Measurements from ENCODE around the gene CRACR2A. TPM values are rescaled to one million over a fixed set of nuclear protein-coding genes. Genes with fewer than 3 reads are reported as not detected.

The CRACR2A gene
- total RNA-seq, 4 donors from 2014 or later, result 34.5 to 165 (median 85.8) TPM

DNA sequence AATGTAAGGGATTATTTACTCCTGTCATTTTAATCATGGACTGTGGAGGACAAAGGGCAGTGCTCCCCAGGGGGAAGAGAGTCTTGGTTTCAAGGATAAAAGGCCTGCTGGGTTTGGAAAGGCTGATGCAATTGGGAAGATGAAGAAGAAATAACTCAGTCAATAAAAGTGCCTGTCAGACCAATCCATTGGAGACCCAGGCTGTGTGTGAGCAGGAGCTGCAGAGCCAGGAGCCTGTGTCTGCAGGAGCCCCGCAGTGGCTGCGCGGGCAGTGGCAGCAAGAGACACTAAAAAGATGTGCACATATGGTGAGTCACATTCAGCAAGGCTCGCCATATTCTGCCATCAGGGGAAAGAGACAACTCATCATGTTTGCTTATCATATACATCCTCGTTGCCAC, 90.4 kb downstream of the CRACR2A start:
- in situ Hi-C loops (cut with MboI; ENCODE audit: low pct_ligation_motif_present in 1 of 4, low pct_unique_long_range_greater_than_20kb in 1 of 4, low sequenced_read_pairs in 3 of 4) (loop anchor here in 1 of 4 donors (10.0 kb wide), 1 partner anchor 112 kb away; no protein-coding TSS in a partner anchor), intact Hi-C loops (cut with DNase I; ENCODE audit: low total_unique reads) (no loop called here)
- Histone ChIP-seq H3K36me3 (peaks cover 0 to 2% (median 0%) of the 10 kb centered on the region in 4 donors), H3K4me1 (no peaks in the 10 kb centered on the region), H3K9me3 (no peaks in the 10 kb centered on the region), H3K27me3 (no peaks in the 10 kb centered on the region), H3K27ac (no peak overlapping the region), H3K4me3 (no peak overlapping the region)
- DNase-seq, result no peak
- WGBS, 2 donors (ENCODE audit: low coverage in 1 of 2), result 90 to 92% methylated on average over 5 of the region's 5 CpGs
- no peak for TF ChIP-seq POLR2AphosphoS5 (IDR thresholded peaks at IDR 0.05)
- no peak for TF ChIP-seq POLR2A (IDR thresholded peaks at IDR 0.05)
- TF ChIP-seq EP300 (IDR thresholded peaks at IDR 0.05; ENCODE audit: low read depth), result no peak
- TF ChIP-seq, protein P1, sequence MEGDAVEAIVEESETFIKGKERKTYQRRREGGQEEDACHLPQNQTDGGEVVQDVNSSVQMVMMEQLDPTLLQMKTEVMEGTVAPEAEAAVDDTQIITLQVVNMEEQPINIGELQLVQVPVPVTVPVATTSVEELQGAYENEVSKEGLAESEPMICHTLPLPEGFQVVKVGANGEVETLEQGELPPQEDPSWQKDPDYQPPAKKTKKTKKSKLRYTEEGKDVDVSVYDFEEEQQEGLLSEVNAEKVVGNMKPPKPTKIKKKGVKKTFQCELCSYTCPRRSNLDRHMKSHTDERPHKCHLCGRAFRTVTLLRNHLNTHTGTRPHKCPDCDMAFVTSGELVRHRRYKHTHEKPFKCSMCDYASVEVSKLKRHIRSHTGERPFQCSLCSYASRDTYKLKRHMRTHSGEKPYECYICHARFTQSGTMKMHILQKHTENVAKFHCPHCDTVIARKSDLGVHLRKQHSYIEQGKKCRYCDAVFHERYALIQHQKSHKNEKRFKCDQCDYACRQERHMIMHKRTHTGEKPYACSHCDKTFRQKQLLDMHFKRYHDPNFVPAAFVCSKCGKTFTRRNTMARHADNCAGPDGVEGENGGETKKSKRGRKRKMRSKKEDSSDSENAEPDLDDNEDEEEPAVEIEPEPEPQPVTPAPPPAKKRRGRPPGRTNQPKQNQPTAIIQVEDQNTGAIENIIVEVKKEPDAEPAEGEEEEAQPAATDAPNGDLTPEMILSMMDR (IDR thresholded peaks at IDR 0.05), result no peak

DNA sequence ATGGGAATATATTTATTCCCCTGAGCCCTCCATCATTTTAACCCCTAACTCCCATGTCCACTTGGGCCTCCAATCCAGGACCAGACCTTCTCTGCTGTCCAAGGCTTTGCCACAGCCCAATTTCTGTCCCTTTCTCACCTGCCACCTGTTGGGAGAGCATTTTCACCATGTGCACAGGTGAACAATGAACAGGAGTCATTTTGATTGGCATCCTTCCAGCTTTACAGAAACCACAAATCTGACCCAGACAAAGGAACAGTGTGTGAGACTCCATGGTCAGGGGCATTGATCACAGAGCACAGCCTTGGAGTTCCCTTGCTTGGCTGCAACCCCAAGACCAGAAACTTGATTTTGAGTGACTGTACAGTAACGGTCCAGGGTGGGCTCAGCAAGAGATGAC, 91.9 kb downstream of the CRACR2A start:
- H3K36me3 ChIP-seq, result no peaks in the 10 kb centered on the region
- no peak overlapping the region for H3K4me3 ChIP-seq
- intact Hi-C loops (cut with DNase I; ENCODE audit: low total_unique reads) (no loop called here), in situ Hi-C loops (cut with MboI; ENCODE audit: low pct_ligation_motif_present in 1 of 4, low pct_unique_long_range_greater_than_20kb in 1 of 4, low sequenced_read_pairs in 3 of 4) (loop anchor here in 1 of 4 donors (10.0 kb wide), 1 partner anchor 114 kb away; no protein-coding TSS in a partner anchor)
- no peak for TF ChIP-seq POLR2A (IDR thresholded peaks at IDR 0.05)
- no peak for TF ChIP-seq EP300 (IDR thresholded peaks at IDR 0.05; ENCODE audit: low read depth)
- TF ChIP-seq POLR2AphosphoS5 (IDR thresholded peaks at IDR 0.05), result no peak
- H3K27ac ChIP-seq, result no peak overlapping the region
- no peaks in the 10 kb centered on the region for H3K4me1 ChIP-seq
- WGBS, 2 donors (ENCODE audit: low coverage in 1 of 2), result 64% methylated on average over 1 of the region's 1 CpG; no CpG with 5 or more reads in 1 of the 2 donors
- no peaks in the 10 kb centered on the region for H3K9me3 ChIP-seq
- DNase-seq, result no peak
- H3K27me3 ChIP-seq, result no peaks in the 10 kb centered on the region

DNA sequence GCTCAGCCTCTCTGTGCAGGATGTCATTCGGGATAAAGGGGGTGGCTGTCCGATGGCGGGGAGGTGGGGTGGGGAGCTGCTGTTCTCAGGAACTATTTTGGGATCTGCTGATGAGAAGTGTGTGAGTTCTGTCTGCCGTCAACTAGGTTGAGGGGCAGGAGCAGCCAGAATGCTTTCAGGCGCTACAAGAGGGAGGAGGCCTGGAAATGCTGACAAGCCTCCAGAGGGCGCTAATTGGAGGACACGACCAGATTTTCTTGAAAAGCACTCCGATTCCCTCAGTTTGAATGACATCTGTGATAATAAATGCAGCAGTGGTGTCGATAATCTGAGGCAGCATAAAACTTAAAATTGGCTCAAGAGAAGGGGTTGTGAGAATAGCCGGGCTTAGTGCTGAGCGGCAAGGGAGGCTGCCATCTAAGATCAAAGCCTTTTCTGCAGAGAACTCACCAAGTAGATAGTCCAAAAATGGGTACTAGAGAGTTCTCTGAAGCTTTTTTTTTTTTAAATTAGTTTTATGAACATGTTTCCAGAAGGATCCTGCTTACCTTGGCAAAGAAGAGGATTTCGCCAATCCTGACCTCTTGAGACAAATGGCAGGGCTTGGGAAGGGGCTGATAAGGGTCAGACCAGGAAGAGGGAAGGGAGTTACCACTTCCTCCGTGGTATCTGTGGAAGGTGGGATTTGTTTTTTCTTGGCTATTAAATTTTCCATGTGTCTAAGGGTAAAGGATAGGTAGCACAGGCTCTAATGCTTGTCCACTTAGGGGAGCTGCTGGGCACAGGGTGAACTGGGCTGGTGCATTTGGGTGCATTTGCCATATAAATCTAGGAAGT, 94.4 kb downstream of the CRACR2A start:
- Histone ChIP-seq H3K4me3 (no peak overlapping the region), H3K27ac (no peak overlapping the region), H3K27me3 (no peaks in the 10 kb centered on the region), H3K4me1 (no peaks in the 10 kb centered on the region), H3K36me3 (no peaks in the 10 kb centered on the region), H3K9me3 (no peaks in the 10 kb centered on the region)
- 68 to 76% methylated on average over 6 to 13 of the region's 13 CpGs for WGBS, 2 donors (ENCODE audit: low coverage in 1 of 2)
- no peak for TF ChIP-seq EP300 (IDR thresholded peaks at IDR 0.05; ENCODE audit: low read depth)
- TF ChIP-seq, protein P1 (IDR thresholded peaks at IDR 0.05), result peak; percentile 25 to 52 (median 42)
- intact Hi-C loops (cut with DNase I; ENCODE audit: low total_unique reads) (no loop called here), in situ Hi-C loops (cut with MboI; ENCODE audit: low pct_ligation_motif_present in 1 of 4, low pct_unique_long_range_greater_than_20kb in 1 of 4, low sequenced_read_pairs in 3 of 4) (loop anchor here in 2 of 4 donors (5.0 to 10.0 kb wide), 2 partner anchors 106 to 119 kb away; no protein-coding TSS in a partner anchor)
- peak; percentile 42 for DNase-seq

DNA sequence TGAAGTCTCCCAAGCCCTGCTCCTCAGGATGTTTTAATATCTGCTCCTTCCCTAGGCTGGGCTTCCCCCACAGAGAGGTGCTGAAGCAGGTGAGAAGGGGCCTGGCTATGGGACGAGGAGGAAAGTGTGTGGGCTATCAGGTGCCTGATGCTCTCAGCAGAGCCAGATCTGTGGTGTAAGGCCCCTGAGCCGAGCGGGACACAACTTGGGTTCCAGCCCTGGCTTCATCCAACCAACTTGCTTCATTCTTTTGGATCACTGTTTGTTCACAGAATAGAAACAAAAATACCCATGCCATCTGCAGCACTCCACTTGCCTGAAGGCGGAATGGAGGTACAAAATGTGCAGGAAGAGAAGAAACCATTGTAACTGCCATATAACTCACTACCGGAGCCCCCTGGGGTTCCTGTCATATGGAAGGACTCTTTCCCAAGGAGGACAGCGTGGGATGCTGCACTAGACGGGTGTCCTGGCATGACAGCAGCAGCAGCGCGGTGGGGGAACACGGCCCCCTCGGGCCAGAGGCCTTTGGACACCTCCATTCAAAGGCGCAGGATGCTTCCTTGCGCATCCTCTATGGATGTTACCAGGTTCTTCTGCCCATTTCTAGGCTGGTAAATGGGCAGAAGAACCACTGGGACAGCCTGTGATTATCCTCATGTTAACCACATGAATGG, 95.8 kb downstream of the CRACR2A start:
- intact Hi-C loops (cut with DNase I; ENCODE audit: low total_unique reads) (no loop called here), in situ Hi-C loops (cut with MboI; ENCODE audit: low pct_ligation_motif_present in 1 of 4, low pct_unique_long_range_greater_than_20kb in 1 of 4, low sequenced_read_pairs in 3 of 4) (loop anchor here in 2 of 4 donors (5.0 to 10.0 kb wide), 2 partner anchors 108 to 120 kb away; no protein-coding TSS in a partner anchor)
- TF ChIP-seq POLR2AphosphoS5 (IDR thresholded peaks at IDR 0.05) (no peak), EP300 (IDR thresholded peaks at IDR 0.05; ENCODE audit: low read depth) (no peak), POLR2A (IDR thresholded peaks at IDR 0.05) (no peak)
- TF ChIP-seq, protein P1 (IDR thresholded peaks at IDR 0.05), result no peak
- no peak overlapping the region for H3K4me3 ChIP-seq
- H3K27me3 ChIP-seq, result no peaks in the 10 kb centered on the region
- H3K9me3 ChIP-seq, result no peaks in the 10 kb centered on the region
- H3K27ac ChIP-seq, result no peak overlapping the region
- H3K36me3 ChIP-seq, result no peaks in the 10 kb centered on the region
- WGBS, 2 donors (ENCODE audit: low coverage in 1 of 2), result 81 to 99% methylated on average over 3 to 13 of the region's 13 CpGs
- no peak for DNase-seq
- H3K4me1 ChIP-seq, result no peaks in the 10 kb centered on the region

All from transverse colon (tissue), 4 donors.